HG03039 (cell line): ENCODE data around the gene OXCT1.
"Not testable (repeated sequence)": the region's sequence is repeated elsewhere in the genome, so short reads cannot be mapped to it uniquely, and the experiment has no call there.

Source experiments
- ATAC-seq: cut with Tn5 transposase; IDR thresholded peaks from one replicate; pipeline ENCODE4 v1.9.1; 2021; ENCODE audit warnings: mild to moderate bottlenecking, moderate library complexity; ENCODE audit not compliant: unreplicated experiment

OXCT1 gene

DNA sequence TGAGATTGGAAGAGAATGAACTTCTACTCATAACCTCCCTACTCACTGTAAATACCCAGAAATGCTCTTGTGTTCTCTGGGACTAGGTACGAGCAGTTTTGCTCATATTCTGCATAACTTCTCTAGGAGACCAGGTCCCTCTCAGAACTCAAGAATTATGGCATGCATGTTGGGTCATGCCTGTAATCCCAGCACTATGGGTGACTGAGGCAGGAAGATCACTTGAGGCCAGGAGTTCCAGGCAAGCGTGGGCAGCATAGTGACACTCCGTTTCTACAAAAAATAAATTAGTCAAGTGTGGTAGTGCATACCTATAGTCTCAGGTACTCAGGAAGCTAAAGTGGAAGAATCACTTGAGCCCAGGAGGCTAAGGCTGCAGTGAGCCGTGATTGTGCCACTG, 141.9 kb downstream of the OXCT1 start:
- no peak for ATAC-seq

DNA sequence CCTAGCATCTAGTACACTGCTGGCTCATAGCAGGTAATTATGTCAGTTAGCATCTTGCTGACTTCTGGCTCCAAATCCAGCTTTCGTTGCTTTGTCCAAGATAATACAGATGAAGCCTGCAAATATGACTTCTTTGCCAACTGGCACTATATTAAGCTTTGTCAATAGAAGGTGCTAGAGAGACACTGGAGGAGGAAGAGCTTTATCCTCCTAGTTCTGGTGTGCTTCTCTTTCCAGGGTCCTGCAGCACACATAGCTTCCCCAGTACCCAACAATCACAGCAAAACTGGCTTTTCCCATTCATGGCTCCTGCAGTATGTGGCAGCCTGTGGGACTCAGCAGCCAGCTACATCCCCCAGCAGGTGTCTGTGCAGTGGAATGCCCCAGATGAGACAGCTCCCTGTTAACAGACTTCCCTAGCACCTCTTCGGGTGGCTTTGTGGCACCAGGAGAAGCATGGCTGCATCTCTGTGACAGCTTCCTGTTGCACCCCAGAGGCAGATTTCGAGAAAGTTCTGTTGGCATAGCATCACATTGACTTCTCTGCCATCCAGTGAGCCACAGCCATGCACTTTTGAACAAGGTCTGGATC, 147.8 kb downstream of the OXCT1 start:
- no peak for ATAC-seq

DNA sequence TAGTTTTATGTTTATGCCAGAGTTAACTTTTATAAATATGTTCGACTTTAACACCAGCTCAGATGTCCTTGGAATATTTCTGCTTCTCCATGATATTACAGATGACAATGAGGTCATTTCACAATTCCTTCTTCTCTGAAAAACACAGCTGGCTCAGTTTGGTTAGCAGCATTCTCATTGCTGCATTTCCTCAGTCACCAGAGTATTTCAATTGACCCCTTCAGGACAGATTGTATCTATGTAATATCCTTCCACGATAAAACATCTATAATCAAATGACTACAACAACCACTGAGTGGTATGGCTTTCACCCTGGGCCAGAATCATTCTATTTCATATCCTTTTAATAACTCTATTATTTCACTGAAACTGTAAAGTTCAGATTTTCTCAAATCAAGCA, 148.7 kb downstream of the OXCT1 start:
- ATAC-seq, result no peak

DNA sequence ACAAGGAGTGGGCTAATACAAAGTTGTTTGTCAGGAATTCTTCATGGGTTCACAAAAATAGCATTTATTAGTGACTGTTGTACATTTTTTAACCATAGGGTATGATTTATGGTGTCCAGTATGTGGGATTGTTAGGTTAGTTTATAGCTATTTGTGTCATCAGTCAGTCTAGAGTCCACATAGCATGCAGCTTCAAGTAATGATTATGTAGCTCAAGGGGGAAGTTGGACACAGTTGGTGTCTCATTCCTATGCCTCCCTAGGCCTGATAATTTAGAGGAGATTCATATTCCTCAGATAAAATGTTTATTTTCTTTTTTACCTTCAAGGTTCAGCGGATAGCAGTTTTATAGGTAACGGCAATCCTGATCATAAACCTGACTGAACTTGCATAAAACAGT, 153.8 kb downstream of the OXCT1 start:
- no peak for ATAC-seq

DNA sequence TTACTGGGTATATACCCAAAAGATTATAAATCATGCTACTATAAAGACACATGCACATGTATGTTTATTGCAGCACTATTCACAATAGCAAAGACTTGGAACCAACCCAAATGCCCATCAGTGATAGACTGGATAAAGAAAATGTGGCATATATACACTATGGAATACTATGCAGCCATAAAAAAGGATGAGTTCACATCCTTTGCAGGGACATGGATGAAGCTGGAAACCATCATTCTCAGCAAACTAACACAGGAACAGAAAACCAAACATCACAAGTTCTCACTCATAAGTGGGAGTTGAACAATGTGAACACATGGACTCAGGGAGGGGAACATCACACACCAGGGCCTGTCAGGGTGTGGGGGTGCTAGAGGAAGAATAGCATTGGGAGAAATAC, 155.8 kb downstream of the OXCT1 start:
- ATAC-seq, result not testable (repeated sequence)

DNA sequence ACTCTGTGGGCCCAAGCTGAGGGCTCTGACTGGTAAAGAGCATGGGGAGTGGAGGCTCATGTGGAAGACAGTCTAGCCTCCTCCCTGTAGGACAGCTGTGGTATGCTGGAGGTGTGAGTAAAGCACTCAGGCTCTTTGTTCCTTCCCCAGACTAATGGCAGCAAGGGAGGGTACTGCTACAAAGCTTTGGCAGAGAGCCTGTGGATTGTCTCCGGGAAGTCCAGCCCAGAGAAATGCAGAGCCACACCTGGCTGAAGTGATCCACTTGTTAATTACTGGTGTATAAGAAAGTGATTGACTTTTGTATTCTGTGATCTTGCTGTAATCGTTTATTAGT, 161.7 kb downstream of the OXCT1 start:
- ATAC-seq, result no peak

DNA sequence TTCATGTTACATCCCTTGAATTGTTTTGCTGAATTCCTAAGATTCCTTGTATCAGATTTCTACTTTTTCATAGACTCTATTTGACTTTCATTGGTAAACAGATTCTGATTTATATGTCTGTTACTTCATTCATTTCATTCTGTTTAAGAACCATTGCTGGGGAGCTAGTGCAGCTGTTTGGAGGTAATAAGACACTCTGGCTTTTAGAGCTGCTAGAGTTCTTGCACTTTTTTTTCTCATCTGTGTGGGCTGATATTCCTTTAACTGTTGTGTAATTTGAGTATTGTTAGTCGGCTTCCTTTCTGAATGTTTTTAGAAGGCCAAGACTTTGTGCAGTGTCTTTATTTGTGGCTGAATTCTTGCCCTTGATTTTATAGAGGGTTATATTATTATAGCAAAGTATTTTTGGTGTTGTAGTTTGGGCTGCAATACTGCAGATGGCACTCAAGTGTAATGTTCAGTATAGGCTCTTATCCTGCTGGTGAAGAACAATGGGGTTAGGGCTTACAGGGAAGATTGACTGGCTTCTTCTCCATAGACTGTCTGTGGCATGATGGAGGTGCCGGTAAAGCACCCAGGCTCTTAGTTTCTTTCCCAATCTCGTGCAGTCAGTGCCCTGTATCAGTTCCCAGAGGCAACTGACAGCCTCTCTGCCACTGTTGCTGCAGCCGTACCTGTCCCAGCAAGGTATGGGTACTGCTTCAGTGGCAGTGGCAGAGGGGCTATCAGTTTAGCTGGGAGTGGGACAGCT, 162.2 kb downstream of the OXCT1 start:
- ATAC-seq, result no peak

DNA sequence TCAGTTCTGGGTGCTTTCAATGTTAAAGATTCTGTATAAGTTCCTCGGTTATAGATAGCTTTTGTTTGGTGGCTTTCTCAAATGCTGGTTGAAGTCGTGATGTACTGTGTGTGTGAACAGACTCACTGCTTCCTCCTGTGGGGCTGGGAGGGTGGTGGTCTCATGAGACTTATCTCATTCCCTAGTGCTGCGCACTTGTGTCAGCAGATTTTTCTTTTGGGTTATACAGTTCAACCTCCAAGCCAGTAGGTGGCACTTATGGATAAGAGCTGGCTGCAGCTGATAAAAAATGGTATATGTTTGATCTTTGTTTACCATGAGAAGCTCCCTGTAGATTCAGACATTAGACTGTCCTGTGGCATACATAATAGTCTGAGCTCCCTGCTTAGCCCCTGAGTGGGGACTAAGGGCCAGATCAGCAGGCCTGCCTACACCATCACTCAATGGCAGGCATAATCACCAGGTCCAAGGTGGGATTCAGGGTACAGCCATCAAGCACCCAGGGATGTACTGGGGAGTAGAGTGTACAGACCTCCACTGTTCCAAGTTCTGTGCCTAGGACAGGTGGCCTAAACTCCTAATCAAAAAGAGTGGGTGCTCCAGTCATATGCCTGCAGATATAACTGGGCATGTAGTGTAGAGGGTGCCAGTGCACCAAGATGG, 174.2 kb downstream of the OXCT1 start:
- no peak for ATAC-seq

DNA sequence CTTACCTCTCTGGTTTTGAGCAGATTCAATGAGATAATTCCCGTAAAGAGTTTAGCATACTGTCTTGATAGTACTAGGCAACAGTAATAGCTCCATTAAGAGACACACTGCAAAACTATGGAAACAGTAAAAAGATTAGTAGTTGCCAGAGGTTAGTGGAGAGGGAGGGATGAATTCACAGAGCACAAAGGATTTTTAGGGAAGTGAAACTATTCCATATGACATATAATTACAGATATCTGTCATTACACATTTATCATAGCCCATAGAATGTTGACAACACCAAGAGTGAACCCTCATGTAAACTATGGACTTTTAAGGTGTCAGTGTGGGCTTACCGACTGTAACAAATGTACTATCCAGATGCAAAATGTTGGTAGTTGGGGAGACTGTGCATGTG, 183.5 kb downstream of the OXCT1 start:
- ATAC-seq, result no peak

DNA sequence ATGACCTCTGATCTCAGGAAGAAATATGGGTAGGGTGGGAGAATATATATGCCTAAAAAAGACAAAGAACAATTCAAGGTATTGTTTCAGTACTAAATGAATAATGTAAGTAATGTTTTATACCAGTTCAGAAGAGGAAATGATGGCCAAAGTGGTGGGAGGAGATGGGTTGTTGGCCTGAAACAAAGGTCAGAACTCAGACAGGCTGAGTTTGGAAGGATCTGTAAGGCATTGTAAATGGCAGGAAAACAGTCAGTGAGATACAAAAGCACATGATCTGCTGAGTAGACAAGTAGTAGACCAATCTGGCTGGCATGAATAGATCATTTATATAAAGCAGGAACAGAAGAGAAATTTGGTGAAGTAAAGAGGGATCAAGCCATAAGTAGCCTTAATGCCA, 184.0 kb downstream of the OXCT1 start:
- ATAC-seq, result no peak

DNA sequence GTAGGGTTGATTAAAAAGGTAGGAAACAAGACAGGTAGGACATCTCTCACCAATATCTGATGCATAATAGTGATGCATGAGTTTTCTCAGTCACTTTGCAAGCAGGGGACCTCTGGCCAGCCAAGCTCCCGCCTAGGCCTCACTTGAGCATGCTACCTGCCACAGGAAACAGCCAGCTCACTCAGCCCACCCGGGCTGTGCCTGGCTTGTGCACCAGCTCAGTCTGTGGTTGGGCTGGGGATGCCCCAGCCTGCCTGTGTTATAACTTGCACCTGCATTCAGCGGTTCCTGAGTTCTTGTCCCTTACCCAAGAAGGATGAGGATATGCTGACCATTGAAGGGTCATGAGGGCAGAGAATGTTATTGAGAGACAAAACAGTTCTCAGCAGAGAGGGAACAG, 187.0 kb downstream of the OXCT1 start:
- no peak for ATAC-seq

DNA sequence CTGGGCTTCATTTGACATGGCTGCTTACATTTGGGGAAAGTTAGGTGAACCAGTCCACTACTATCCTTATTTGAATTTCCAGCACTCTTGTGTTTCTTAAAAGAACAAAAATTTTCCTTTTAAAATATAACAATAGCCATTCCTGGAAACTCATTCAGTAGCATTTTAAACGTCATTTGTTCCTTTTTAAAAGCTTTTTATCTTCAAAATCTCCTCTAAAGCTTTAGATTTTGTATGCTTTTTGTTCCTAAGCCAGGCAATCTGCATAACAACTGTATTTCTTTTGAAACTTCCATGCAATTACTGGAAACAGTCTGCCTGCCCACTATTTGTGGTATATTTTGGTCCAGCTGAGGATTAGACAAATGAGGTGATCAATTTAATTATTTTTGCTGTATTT, 187.6 kb downstream of the OXCT1 start:
- no peak for ATAC-seq

DNA sequence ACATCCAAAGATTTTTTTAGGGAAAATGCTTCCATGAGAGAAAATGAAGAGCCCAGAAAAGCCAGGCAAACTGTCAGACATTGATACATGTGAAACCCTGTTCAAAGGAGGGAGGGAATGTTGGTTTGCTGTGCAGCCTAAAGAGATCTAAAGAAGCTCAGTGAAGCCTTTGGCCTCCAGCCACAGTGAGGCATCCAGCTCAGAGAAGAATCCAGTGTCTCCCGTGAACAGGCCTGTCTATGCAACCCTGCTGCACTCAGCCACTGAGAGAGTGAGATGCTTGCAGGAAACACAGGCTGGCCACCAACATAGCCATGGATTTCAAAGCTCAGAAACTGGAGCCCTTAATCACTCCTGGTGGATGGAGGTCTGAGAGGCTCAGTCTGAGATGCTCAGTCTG, 188.4 kb downstream of the OXCT1 start:
- no peak for ATAC-seq
